ACHN (cell line): ENCODE measurements around the gene MPP2.
"Not testable (repeated sequence)": the region's sequence is repeated elsewhere in the genome, so short reads cannot be mapped to it uniquely, and the experiment has no call there.

Experiments
- DNase-seq: peaks from one replicate; pipeline ENCODE4 v3.0.0-alpha.2; 2015
- in situ Hi-C: cut with HindIII; loops from 2 replicates; pipeline ENCODE4 v1.10.0; 2017; ENCODE audit warnings: low sequenced_read_pairs, low pct_ligation_motif_present, low pct_unique_long_range_greater_than_20kb

The MPP2 gene

GRCh38 chr17:43881758-43882505 lies 25.4 kb downstream of the MPP2 start:
- DNase-seq, result no peak
- in situ Hi-C loops, result no loop called here

GRCh38 chr17:43881181-43881580 lies 26.2 kb downstream of the MPP2 start:
- in situ Hi-C loops, result no loop called here
- DNase-seq, result no peak

GRCh38 chr17:43880420-43880991 lies 26.8 kb downstream of the MPP2 start:
- in situ Hi-C loops, result no loop called here
- peak; percentile 72 for DNase-seq

GRCh38 chr17:43879723-43880419 lies 27.5 kb downstream of the MPP2 start:
- in situ Hi-C loops, result no loop called here
- no peak for DNase-seq

- peak; percentile 89 for DNase-seq
Observed at GRCh38 chr17:43878260-43879175, 28.8 kb downstream of the MPP2 start.

GRCh38 chr17:43877451-43878155 lies 29.7 kb downstream of the MPP2 start:
- in situ Hi-C loops, result no loop called here
- DNase-seq, result no peak

More at GRCh38 chr17:43878260-43879175, 28.8 kb downstream of the MPP2 start:
- in situ Hi-C loops, result no loop called here

- no peak for DNase-seq
- in situ Hi-C loops, result no loop called here
Observed at GRCh38 chr17:43877031-43877430, 30.3 kb downstream of the MPP2 start.

GRCh38 chr17:43875476-43876147 lies 31.7 kb downstream of the MPP2 start:
- in situ Hi-C loops, result no loop called here
- no peak for DNase-seq

- DNase-seq, result no peak
Observed at GRCh38 chr17:43874293-43874692, 33.0 kb downstream of the MPP2 start.

GRCh38 chr17:43873815-43874214 lies 33.5 kb downstream of the MPP2 start:
- in situ Hi-C loops, result no loop called here
- DNase-seq, result no peak

More at GRCh38 chr17:43874293-43874692, 33.0 kb downstream of the MPP2 start:
- in situ Hi-C loops, result no loop called here

GRCh38 chr17:43873091-43873490 lies 34.2 kb downstream of the MPP2 start:
- in situ Hi-C loops, result no loop called here

GRCh38 chr17:43871946-43872690 lies 35.2 kb downstream of the MPP2 start:
- in situ Hi-C loops, result no loop called here
- peak; percentile 22 for DNase-seq

More at GRCh38 chr17:43873091-43873490, 34.2 kb downstream of the MPP2 start:
- no peak for DNase-seq

GRCh38 chr17:43869031-43869430 lies 38.3 kb downstream of the MPP2 start:
- in situ Hi-C loops, DNase-seq: not testable (repeated sequence)

- in situ Hi-C loops, result no loop called here
- no peak for DNase-seq
Observed at GRCh38 chr17:43868226-43868994, 38.9 kb downstream of the MPP2 start.

GRCh38 chr17:43864161-43864984 lies 43.0 kb downstream of the MPP2 start:
- no peak for DNase-seq

More at GRCh38 chr17:43864161-43864984, 43.0 kb downstream of the MPP2 start:
- in situ Hi-C loops, result no loop called here
